Astrocyte of the cerebellum (primary cell): ENCODE measurements around the gene PIGBOS1.
A peak's percentile ranks its signal among the peaks of the same experiment; 100 is the strongest.
"Not testable (repeated sequence)": the region's sequence is repeated elsewhere in the genome, so short reads cannot be mapped to it uniquely, and the experiment has no call there.

Experiments used
- DNase-seq: peaks from one replicate; pipeline ENCODE4 v3.0.0-alpha.2; 2011; ENCODE audit warnings: low read depth
- H3K4me3 ChIP-seq: 2 replicates; pipeline ENCODE4 v1.5.1; 2011; ENCODE audit warnings: mild to moderate bottlenecking, low read depth, low read length, moderate library complexity
- in situ Hi-C: cut with HindIII; loops from 2 replicates; pipeline ENCODE4 v1.10.0; 2017; ENCODE audit warnings: low sequenced_read_pairs
- TF ChIP-seq, protein P1 (sequence below): IDR thresholded peaks from 2 replicates; pipeline ENCODE4 v1.5.1; 2012; ENCODE audit warnings: low read length, low read depth, moderate library complexity, mild to moderate bottlenecking; ENCODE audit errors: missing control alignments

PIGBOS1 gene

DNA sequence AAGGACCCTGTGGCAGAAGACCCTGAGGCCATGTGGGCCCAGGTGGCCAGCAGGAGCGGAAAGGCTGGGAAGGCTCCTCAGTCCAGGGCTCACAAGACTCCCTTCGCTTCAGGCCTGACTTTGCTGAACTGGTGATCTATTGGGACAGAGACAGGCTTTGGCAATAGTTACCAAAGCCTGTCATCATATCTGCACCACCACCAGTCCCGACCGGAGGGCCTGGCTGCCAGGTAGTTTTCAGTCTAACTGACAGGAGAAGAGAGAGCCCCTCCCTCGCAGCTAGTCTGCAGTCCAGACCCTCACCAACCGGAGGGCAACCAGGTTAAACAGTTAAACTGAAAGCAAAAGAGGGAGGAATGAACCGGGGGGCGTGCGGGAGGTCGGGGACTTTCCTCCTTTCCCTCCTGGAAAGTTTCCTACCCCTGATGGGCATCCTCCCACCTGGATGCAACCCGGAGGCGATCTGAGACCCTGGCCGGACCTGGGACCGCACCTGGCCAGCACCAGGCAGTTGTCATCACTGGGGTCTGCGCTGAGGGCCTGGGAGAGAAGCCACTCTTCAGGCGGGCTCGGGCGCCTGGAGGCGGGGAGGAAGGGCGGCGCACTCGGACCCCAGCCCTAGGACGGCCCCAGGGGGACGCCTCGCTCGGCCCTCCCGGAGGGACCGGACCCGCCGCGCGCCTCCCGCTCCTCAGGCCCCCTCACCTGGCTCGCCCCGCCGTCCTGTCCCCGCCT is 29.7 kb downstream of the PIGBOS1 start:
- TF ChIP-seq, protein P1, sequence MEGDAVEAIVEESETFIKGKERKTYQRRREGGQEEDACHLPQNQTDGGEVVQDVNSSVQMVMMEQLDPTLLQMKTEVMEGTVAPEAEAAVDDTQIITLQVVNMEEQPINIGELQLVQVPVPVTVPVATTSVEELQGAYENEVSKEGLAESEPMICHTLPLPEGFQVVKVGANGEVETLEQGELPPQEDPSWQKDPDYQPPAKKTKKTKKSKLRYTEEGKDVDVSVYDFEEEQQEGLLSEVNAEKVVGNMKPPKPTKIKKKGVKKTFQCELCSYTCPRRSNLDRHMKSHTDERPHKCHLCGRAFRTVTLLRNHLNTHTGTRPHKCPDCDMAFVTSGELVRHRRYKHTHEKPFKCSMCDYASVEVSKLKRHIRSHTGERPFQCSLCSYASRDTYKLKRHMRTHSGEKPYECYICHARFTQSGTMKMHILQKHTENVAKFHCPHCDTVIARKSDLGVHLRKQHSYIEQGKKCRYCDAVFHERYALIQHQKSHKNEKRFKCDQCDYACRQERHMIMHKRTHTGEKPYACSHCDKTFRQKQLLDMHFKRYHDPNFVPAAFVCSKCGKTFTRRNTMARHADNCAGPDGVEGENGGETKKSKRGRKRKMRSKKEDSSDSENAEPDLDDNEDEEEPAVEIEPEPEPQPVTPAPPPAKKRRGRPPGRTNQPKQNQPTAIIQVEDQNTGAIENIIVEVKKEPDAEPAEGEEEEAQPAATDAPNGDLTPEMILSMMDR: no peak
- H3K4me3 ChIP-seq: peak overlapping the region; percentile 86
- in situ Hi-C loops: no loop called here
- DNase-seq: no peak

DNA sequence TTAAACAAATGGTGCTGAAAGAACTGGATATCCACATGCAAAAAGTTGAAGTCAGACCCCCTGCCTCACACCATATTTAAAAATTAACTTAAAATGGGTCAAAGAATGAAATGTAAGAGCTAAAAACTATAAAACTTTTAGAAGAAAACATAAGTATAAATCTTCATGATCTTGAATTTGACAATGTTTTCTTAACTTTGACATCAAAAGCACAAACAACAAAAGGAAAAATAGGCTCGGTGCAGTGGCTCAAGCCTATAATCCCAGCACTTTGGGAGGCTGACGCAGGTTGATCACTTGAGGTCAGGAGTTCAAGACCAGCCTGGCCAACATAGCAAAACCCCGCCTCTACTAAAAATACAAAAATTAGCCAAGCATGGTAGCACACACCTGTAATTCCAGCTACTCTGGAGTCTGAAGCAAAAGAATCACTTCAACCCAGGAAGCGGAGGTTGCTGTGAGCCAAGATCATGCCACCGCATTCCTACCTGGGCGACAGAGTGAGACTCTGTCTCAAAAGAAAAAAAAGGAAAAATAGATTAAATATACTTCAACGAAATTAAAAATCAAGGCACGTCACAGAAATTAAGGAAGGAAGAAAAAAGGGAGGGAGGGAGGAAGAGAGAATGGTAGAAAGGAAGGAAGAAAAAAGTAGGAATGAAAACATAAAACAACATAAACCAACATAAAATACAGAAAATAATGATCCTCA is 30.8 kb downstream of the PIGBOS1 start:
- no peak for DNase-seq
- no peak overlapping the region for H3K4me3 ChIP-seq
- TF ChIP-seq, protein P1: no peak
- in situ Hi-C loops: no loop called here

DNA sequence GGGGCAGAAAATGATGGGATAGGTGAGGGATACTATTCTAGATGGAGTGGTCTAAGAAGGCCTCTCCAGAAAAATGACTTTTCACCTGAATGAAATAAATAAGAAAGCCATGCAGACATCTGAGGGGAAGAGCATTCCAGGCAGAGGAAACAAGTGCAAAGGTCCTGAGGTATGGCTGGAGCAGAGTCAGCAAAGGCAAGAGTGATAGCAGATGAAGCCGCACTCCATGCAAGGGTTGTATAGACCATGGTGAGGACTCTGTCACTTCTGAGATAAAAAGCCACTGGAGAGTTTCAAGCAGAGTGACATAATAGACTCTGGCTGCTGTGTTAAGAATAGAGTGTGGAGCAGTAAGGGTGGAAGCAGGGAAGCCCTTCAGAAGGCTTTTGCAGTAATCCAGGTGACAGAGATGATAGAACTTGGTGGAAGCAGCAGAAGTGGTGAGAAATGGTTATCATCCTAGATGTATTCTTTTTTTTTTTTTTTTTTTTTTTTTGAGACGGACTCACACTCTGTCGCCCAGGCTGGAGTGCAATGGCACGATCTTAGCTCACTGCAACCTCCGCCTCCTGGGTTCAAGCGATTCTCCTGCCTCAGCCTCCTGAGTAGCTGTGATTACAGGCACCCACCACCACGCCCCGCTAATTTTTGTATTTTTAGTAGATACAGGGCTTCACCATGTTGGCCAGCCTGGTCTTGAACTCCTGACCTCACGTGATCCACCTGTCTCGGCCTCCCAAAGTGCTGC is 32.3 kb downstream of the PIGBOS1 start:
- in situ Hi-C loops, DNase-seq: not testable (repeated sequence)

DNA sequence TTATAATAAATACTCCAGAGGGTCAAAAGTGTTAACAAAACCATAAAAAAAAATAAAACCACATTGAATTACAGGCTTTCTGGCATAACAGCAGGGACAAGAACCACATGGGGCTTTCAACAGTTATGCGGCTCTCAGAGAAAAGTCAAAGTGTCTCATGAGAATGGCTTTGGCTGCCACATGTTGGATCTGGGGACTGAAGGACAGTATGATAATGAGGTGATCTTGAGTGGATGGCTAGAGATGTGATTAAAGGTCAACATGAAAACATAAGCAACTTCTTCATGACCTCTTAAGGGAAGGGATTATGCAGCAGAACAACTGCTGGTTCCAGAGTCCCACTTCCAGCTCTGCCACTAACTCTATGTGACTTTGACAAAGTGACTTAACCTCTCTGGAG is 34.5 kb downstream of the PIGBOS1 start:
- DNase-seq: no peak
- no peak overlapping the region for H3K4me3 ChIP-seq
- TF ChIP-seq, protein P1: no peak
- in situ Hi-C loops: no loop called here

More for the DNA sequence above, 32.3 kb downstream of the PIGBOS1 start:
- not testable (repeated sequence) for H3K4me3 ChIP-seq

DNA sequence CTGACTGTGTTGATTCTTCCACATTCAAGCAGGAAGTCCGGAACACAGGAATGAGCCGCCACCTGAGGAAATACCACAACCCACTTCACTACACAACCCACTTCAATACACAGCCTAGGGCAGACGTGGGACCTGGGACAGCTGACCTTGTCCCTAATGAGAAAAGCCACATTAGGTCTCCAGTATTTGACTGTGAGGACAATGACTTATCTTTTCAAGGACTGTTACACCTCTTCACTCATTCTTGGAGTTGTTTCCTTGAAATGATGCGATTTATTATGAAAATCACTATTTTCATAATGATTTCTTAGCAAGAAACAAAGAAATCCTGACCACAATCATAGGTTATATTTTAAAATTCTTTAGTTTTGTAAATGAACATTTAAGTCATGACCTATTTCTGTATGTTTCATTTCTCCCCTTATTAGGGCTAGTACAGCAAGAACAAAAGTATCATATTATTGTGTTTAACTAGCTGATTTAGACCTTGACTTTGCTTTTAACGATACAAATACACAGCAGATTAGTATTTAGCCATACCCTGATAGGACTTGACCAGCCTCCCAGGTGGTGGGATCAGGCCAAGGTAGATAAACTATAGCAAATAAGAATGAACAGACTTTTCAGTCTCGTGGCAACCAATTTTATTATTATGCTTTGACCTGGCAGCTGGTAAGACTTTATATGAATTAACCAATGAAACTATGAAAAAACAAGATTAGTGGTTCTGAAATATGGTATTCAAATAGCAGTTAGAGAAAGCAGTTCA is 35.4 kb downstream of the PIGBOS1 start:
- H3K4me3 ChIP-seq: no peak overlapping the region
- in situ Hi-C loops: no loop called here
- TF ChIP-seq, protein P1: no peak

DNA sequence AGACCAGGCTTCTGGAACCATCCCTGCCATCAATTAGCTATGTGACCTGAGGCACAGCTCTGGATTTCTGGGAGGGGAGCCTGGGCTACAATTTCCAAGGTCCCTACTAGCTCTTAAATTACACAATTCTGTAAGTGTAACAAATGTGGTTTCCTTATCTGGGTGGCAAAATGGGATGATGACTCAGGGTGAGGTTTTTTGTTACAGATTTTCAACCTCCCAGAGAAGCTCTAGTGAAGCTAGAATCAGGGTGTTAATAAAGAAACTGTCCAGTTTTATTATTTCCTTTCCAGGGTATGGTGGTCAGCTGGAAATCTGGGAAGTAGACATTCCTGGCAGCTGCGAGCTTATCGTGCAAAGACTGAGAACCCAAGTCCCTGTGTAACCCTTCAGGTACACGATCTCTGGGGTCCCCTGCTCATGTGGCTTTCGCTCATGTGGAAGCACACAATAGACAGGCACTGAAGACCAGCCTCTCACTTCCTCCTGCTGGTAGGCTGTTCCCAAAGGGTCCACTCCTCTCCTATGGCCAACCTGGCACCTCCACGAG is 36.6 kb downstream of the PIGBOS1 start:
- H3K4me3 ChIP-seq: no peak overlapping the region
- in situ Hi-C loops: no loop called here
- peak; percentile 62 for DNase-seq
- TF ChIP-seq, protein P1: no peak

More for the DNA sequence above, 35.4 kb downstream of the PIGBOS1 start:
- no peak for DNase-seq
